Measurements from ENCODE around the gene PMM2. TPM values are rescaled to one million over a fixed set of nuclear protein-coding genes. Genes with fewer than 3 reads are reported as not detected.
"Not testable (repeated sequence)": the region's sequence is repeated elsewhere in the genome, so short reads cannot be mapped to it uniquely, and the experiment has no call there.

Gene PMM2
- total RNA-seq, 4 donors from 2014 or later, result 10.4 to 20.9 (median 16.6) TPM

- DNase-seq, result no peak
- peaks cover 26% of the 10 kb centered on the region in 2 donors for H3K4me1 ChIP-seq
- ATAC-seq, result peak in 1 of 2 donors; percentile 1
- peak overlapping the region; percentile 84 to 98 (median 92) for H3K27ac ChIP-seq
- H3K27me3 ChIP-seq, result no peaks in the 10 kb centered on the region
- H3K4me3 ChIP-seq, result peak overlapping the region; percentile 92 to 100 (median 96)
- peaks cover 0 to 4% of the 10 kb centered on the region in 2 donors for H3K36me3 ChIP-seq
- TF ChIP-seq POLR2A (IDR thresholded peaks at IDR 0.05) (no peak), CTCF (IDR thresholded peaks at IDR 0.05 in 4 of 5, conservative IDR thresholded peaks at IDR 0.05 in 1 of 5) (no peak)
- intact Hi-C loops (cut with DNase I; ENCODE audit: low total_unique reads), result no loop called here
- in situ Hi-C loops (cut with MboI; ENCODE audit: low sequenced_read_pairs in 4 of 4), result loop anchor here in 3 of 4 donors (10.0 kb wide), 2 partner anchors 78 to 122 kb away; partner anchors contain the start of gene ABAT (in 1 of the 3)
- H3K9me3 ChIP-seq, result no peaks in the 10 kb centered on the region
Measured at GRCh38 chr16:8796469-8797363, 923 bp upstream of the PMM2 start.

- peaks cover 0 to 18% of the 10 kb centered on the region in 2 donors for H3K36me3 ChIP-seq
- ATAC-seq (no peak), DNase-seq (no peak)
- peaks cover 26% of the 10 kb centered on the region in 2 donors for H3K4me1 ChIP-seq
- in situ Hi-C loops (cut with MboI; ENCODE audit: low sequenced_read_pairs in 4 of 4), result loop anchor here in 3 of 4 donors (10.0 kb wide), 2 partner anchors 77 to 123 kb away; partner anchors contain the start of gene ABAT (in 1 of the 3)
- intact Hi-C loops (cut with DNase I; ENCODE audit: low total_unique reads), result loop anchor here (2.0 kb wide), 1 partner anchor 177 kb away; the partner anchor contains the start of gene METTL22
- no peaks in the 10 kb centered on the region for H3K9me3 ChIP-seq
- peak overlapping the region; percentile 84 to 98 (median 92) for H3K27ac ChIP-seq
- H3K27me3 ChIP-seq, result no peaks in the 10 kb centered on the region
- H3K4me3 ChIP-seq, result peak overlapping the region; percentile 92 to 100 (median 96)
- no peak for TF ChIP-seq CTCF (IDR thresholded peaks at IDR 0.05 in 4 of 5, conservative IDR thresholded peaks at IDR 0.05 in 1 of 5)
- no peak for TF ChIP-seq POLR2A (IDR thresholded peaks at IDR 0.05)
Measured at GRCh38 chr16:8798174-8798527, 512 bp downstream of the PMM2 start.

- in situ Hi-C loops (cut with MboI; ENCODE audit: low sequenced_read_pairs in 4 of 4) (loop anchor here in 3 of 4 donors (10.0 kb wide), 2 partner anchors 76 to 124 kb away; partner anchors contain the start of gene ABAT (in 1 of the 3)), intact Hi-C loops (cut with DNase I; ENCODE audit: low total_unique reads) (loop anchor here (2.0 kb wide), 1 partner anchor 178 kb away; the partner anchor contains the start of gene METTL22)
- H3K9me3 ChIP-seq, result no peaks in the 10 kb centered on the region
- H3K4me3 ChIP-seq, result peak overlapping the region; percentile 92 to 100 (median 96)
- no peaks in the 10 kb centered on the region for H3K27me3 ChIP-seq
- peaks cover 26% of the 10 kb centered on the region in 2 donors for H3K4me1 ChIP-seq
- no peak for DNase-seq
- TF ChIP-seq POLR2A (IDR thresholded peaks at IDR 0.05), result no peak
- TF ChIP-seq CTCF (IDR thresholded peaks at IDR 0.05 in 4 of 5, conservative IDR thresholded peaks at IDR 0.05 in 1 of 5), result no peak
- peaks cover 0 to 23% of the 10 kb centered on the region in 2 donors for H3K36me3 ChIP-seq
- no peak for ATAC-seq
- H3K27ac ChIP-seq, result peak overlapping the region; percentile 84 to 98 (median 92)
Measured at GRCh38 chr16:8798535-8799157, 1.0 kb downstream of the PMM2 start.

GRCh38 chr16:8801701-8802100 is 4.1 kb downstream of the PMM2 start:
- H3K36me3 ChIP-seq, result peaks cover 0 to 52% of the 10 kb centered on the region in 2 donors
- TF ChIP-seq POLR2A (IDR thresholded peaks at IDR 0.05) (no peak), CTCF (IDR thresholded peaks at IDR 0.05 in 4 of 5, conservative IDR thresholded peaks at IDR 0.05 in 1 of 5) (no peak)
- no peak for ATAC-seq
- H3K27ac ChIP-seq, result no peak overlapping the region
- H3K4me3 ChIP-seq, result no peak overlapping the region
- intact Hi-C loops (cut with DNase I; ENCODE audit: low total_unique reads) (loop anchor here (5.0 kb wide), 1 partner anchor 81 kb away; the partner anchor contains the start of gene LITAFD), in situ Hi-C loops (cut with MboI; ENCODE audit: low sequenced_read_pairs in 4 of 4) (loop anchor here in 2 of 4 donors (10.0 to 25.0 kb wide), 2 partner anchors 53 to 139 kb away; partner anchors contain the start of gene ABAT (in 1 of the 2))
- no peaks in the 10 kb centered on the region for H3K27me3 ChIP-seq
- no peak for DNase-seq
- H3K4me1 ChIP-seq, result peaks cover 19% of the 10 kb centered on the region in 2 donors
- no peaks in the 10 kb centered on the region for H3K9me3 ChIP-seq

GRCh38 chr16:8803733-8804132 is 6.1 kb downstream of the PMM2 start:
- intact Hi-C loops (cut with DNase I; ENCODE audit: low total_unique reads), result loop anchor here (5.0 kb wide), 1 partner anchor 79 kb away; the partner anchor contains the start of gene LITAFD
- peaks cover 8 to 12% of the 10 kb centered on the region in 2 donors for H3K4me1 ChIP-seq
- in situ Hi-C loops (cut with MboI; ENCODE audit: low sequenced_read_pairs in 4 of 4), result loop anchor here in 2 of 4 donors (10.0 to 25.0 kb wide), 2 partner anchors 51 to 141 kb away; partner anchors contain the start of gene ABAT (in 1 of the 2)

More at GRCh38 chr16:8803733-8804132, 6.1 kb downstream of the PMM2 start:
- not testable (repeated sequence) for H3K27ac ChIP-seq, ATAC-seq, H3K4me3 ChIP-seq, H3K27me3 ChIP-seq, H3K9me3 ChIP-seq, DNase-seq
- H3K36me3 ChIP-seq, result peaks cover 0 to 72% of the 10 kb centered on the region in 2 donors

Measured in gastrocnemius medialis (tissue), 4 donors.